IMR-90 (cell line): Measurements from ENCODE around the gene LTF. TPM values are rescaled to one million over a fixed set of nuclear protein-coding genes. Genes with fewer than 3 reads are reported as not detected.
A peak's percentile ranks its signal among the peaks of the same experiment; 100 is the strongest.

ENCODE experiments used
- ATAC-seq: fragments of 200-7000 bp; cut with Tn5 transposase; 2 replicates; pipeline ENCODE4 v1.9.1; 2020; ENCODE audit warnings: low read depth, mild to moderate bottlenecking, moderate library complexity
- BruUV-seq: library from RNA; stranded (reverse); fragments of 400-500 nt; replicated peaks from 2 replicates; lab custom pipeline; 2021; lab: Mats Ljungman, UMichigan
- CTCF ChIA-PET: fragments of 300-600 bp; formaldehyde crosslinking; extraction: SDS; loops from one replicate; lab custom pipeline; 2021; ENCODE audit warnings: antibody characterized with exemption; lab: Yijun Ruan, JAX
- POLR2A ChIA-PET: fragments of 300-600 bp; sonication (Branson Sonifier 250); formaldehyde crosslinking; loops from one replicate; lab custom pipeline; 2022; ENCODE audit warnings: antibody characterized with exemption; ENCODE audit not compliant: unreplicated experiment; lab: Charles Lee
- DNase-seq: peaks from one replicate; pipeline ENCODE4 v3.0.0; 2013
- H2AFZ ChIP-seq: replicated peaks from 2 replicates; pipeline ENCODE3; 2013; ENCODE audit warnings: low read length, mild to moderate bottlenecking; ENCODE audit not compliant: poor library complexity
- H2AK5ac ChIP-seq: 2 replicates; pipeline ENCODE4 v1.6.1; 2013; ENCODE audit warnings: low read depth, low read length, inconsistent platforms
- H2AK9ac ChIP-seq: replicated peaks from 2 replicates; pipeline ENCODE3; 2013; ENCODE audit warnings: mild to moderate bottlenecking, low read depth, low read length, moderate library complexity; ENCODE audit not compliant: poor library complexity
- H2BK120ac ChIP-seq: 2 replicates; pipeline ENCODE4 v1.6.1; 2013; ENCODE audit warnings: low read depth, low read length, inconsistent platforms
- H2BK15ac ChIP-seq: 3 replicates; pipeline ENCODE4 v1.6.1; 2013; ENCODE audit warnings: low read depth, low read length, inconsistent platforms
- H2BK20ac ChIP-seq: 2 replicates; pipeline ENCODE4 v1.6.1; 2013; ENCODE audit warnings: low read depth, mild to moderate bottlenecking, inconsistent platforms, low read length, moderate library complexity
- H2BK5ac ChIP-seq: 2 replicates; pipeline ENCODE4 v1.6.1; 2013; ENCODE audit warnings: mild to moderate bottlenecking, low read depth, low read length, inconsistent platforms; ENCODE audit not compliant: poor library complexity, severe bottlenecking
- H3K14ac ChIP-seq: replicated peaks from 2 replicates; pipeline ENCODE4 v1.6.1; 2013; ENCODE audit warnings: low read depth, low read length, inconsistent platforms
- H3K18ac ChIP-seq: 2 replicates; pipeline ENCODE4 v1.6.1; 2013; ENCODE audit warnings: low read depth, low read length, control low read depth
- H3K23ac ChIP-seq: 2 replicates; pipeline ENCODE4 v1.6.1; 2013; ENCODE audit warnings: low read depth, low read length, inconsistent platforms
- H3K27ac ChIP-seq: 2 replicates; pipeline ENCODE4 v1.5.1; 2013; ENCODE audit warnings: mild to moderate bottlenecking, control low read depth, low read length; ENCODE audit not compliant: insufficient read depth
- H3K27me3 ChIP-seq: 2 replicates; pipeline ENCODE4 v1.6.1; 2013; ENCODE audit warnings: low read length; ENCODE audit not compliant: control insufficient read depth, insufficient read depth
- H3K36me3 ChIP-seq: 2 replicates; pipeline ENCODE4 v1.6.1; 2013; ENCODE audit warnings: low read length, mixed read lengths; ENCODE audit not compliant: control insufficient read depth, insufficient read depth
- H3K4ac ChIP-seq: 2 replicates; pipeline ENCODE4 v1.6.1; 2013; ENCODE audit warnings: low read depth, low read length, inconsistent platforms
- H3K4me1 ChIP-seq: 2 replicates; pipeline ENCODE4 v1.6.1; 2013; ENCODE audit warnings: low read length, mixed read lengths; ENCODE audit not compliant: control insufficient read depth, insufficient read depth
- H3K4me2 ChIP-seq: 2 replicates; pipeline ENCODE4 v1.6.1; 2013; ENCODE audit warnings: low read depth, mild to moderate bottlenecking, control low read depth, low read length, moderate library complexity
- H3K4me3 ChIP-seq: 2 replicates; pipeline ENCODE4 v1.5.1; 2013; ENCODE audit warnings: low read depth, mild to moderate bottlenecking, control low read depth, low read length, moderate library complexity; ENCODE audit not compliant: insufficient read depth
- H3K56ac ChIP-seq: 2 replicates; pipeline ENCODE4 v1.6.1; 2013; ENCODE audit warnings: low read length, inconsistent platforms; ENCODE audit not compliant: insufficient read depth; ENCODE audit errors: extremely low read depth
- H3K79me1 ChIP-seq, 2 experiments: 2 replicates each; pipeline ENCODE4 v1.6.1; 2013; ENCODE audit warnings: low read length in 2 of 2, inconsistent platforms in 1 of 2, low read depth in 1 of 2
- H3K9ac ChIP-seq: 2 replicates; pipeline ENCODE4 v1.6.1; 2013; ENCODE audit warnings: low read depth, low read length, control low read depth
- H3K9me1 ChIP-seq: 2 replicates; pipeline ENCODE4 v1.6.1; 2013; ENCODE audit warnings: low read length, inconsistent platforms; ENCODE audit not compliant: insufficient read depth
- H3K9me3 ChIP-seq: 2 replicates; pipeline ENCODE4 v1.6.1; 2013; ENCODE audit warnings: low read length; ENCODE audit not compliant: control insufficient read depth, insufficient read depth
- H4K20me1 ChIP-seq: 2 replicates; pipeline ENCODE4 v1.6.1; 2013; ENCODE audit warnings: low read length, inconsistent platforms; ENCODE audit not compliant: insufficient read depth
- H4K5ac ChIP-seq: 2 replicates; pipeline ENCODE4 v1.6.1; 2013; ENCODE audit warnings: mild to moderate bottlenecking, low read depth, low read length, control low read depth
- H4K8ac ChIP-seq, 2 experiments: 2 replicates each; pipeline ENCODE4 v1.6.1; 2013; ENCODE audit warnings: low read depth in 2 of 2, low read length in 2 of 2, control low read depth in 1 of 2, inconsistent platforms in 1 of 2
- H4K91ac ChIP-seq: 2 replicates; pipeline ENCODE4 v1.6.1; 2013; ENCODE audit warnings: low read depth, low read length, inconsistent platforms; ENCODE audit not compliant: insufficient read depth
- RAD21 ChIP-seq: IDR thresholded peaks from 2 replicates; pipeline ENCODE4 v1.6.1; 2012; ENCODE audit warnings: low read length, improper control_type of control experiment
- whole genome bisulfite sequencing, 2 experiments: methylation state at CpG; one replicate each; pipeline versions ENCODE4 v1.1.5 to v1.1.7; 2013; ENCODE audit warnings: missing lambda C conversion rate in 2 of 2; ENCODE audit not compliant: insufficient read length in 1 of 2; ENCODE audit errors: extremely low coverage in 2 of 2; 5-methylcytosine and 5-hydroxymethylcytosine counted together
- dilution Hi-C: fragments of 300-500 bp; cut with HindIII; formaldehyde crosslinking; loops from one replicate; pipeline ENCODE4 v1.14.3; 2018; ENCODE audit warnings: low sequenced_read_pairs; ENCODE audit not compliant: unreplicated experiment
- in situ Hi-C: fragments of 300-500 bp; cut with MboI; formaldehyde crosslinking; loops from 3 replicates; pipeline ENCODE4 v1.14.3; 2019; ENCODE audit warnings: low sequenced_read_pairs, inconsistent platforms, mixed read lengths
- intact Hi-C: fragments of 100-400 bp; cut with micrococcal nuclease; formaldehyde crosslinking; loops from 2 replicates; pipeline ENCODE4 v1.10.0; 2022
- polyA plus RNA-seq, 3 experiments: library from polyadenylated mRNA; depleted of rRNA; stranded (reverse); fragments of >200 nt; gene quantifications; 2 replicates each; pipeline ENCODE4 v1.2.3, GENCODE V29; 2012; ENCODE audit warnings: low replicate concordance in 1 of 3
- total RNA-seq: library from RNA; depleted of rRNA; stranded (reverse); fragments of >200 nt; gene quantifications from 2 replicates; pipeline ENCODE4 v1.2.3, GENCODE V29; 2012
- TF ChIP-seq, protein P1 (sequence below): conservative IDR thresholded peaks from 2 replicates; pipeline ENCODE4 v1.5.1; 2012; ENCODE audit warnings: mild to moderate bottlenecking, low read depth, low read length, improper control_type of control experiment
- TF ChIP-seq, protein P2 (sequence below): fragments of 150-350 bp; IDR thresholded peaks from 2 replicates; pipeline ENCODE4 v1.6.1; 2017; ENCODE audit warnings: mild to moderate bottlenecking, antibody characterized with exemption, low read length, low read depth

Gene LTF
- total and polyA plus RNA-seq, 2 of the 4 experiments (the other 2 are of a cell fraction): not detected

DNA sequence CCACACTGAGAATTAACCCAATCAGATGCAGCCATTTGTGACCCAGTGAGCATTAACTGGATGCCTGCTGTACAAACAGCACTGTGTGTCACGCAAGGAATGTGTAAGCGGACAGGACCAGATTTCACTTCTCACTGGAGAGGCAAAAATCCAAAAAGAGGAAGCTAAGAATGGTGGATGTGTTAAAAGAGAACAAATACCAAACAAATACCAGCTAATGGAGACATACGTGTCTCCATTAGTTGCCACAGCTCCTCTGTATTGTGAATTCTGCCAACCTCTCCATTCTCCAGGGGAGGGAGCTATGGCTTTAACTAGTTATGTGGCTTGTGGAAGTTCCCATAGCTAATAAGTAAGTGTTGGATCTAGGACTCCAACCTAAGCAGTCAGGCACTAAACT is 2.6 kb downstream of the LTF start:
- H3K4me1 ChIP-seq: peaks cover 3% of the 10 kb centered on the region
- peak; percentile 19 for DNase-seq
- in situ Hi-C loops: no loop called here
- H3K4me3 ChIP-seq: no peak overlapping the region
- no peak overlapping the region for H2BK5ac ChIP-seq
- intact Hi-C loops: no loop called here
- peak; percentile 81 for ATAC-seq
- H3K4me2 ChIP-seq: no peak overlapping the region
- no peaks in the 10 kb centered on the region for H3K79me1 ChIP-seq
- TF ChIP-seq, protein P1, sequence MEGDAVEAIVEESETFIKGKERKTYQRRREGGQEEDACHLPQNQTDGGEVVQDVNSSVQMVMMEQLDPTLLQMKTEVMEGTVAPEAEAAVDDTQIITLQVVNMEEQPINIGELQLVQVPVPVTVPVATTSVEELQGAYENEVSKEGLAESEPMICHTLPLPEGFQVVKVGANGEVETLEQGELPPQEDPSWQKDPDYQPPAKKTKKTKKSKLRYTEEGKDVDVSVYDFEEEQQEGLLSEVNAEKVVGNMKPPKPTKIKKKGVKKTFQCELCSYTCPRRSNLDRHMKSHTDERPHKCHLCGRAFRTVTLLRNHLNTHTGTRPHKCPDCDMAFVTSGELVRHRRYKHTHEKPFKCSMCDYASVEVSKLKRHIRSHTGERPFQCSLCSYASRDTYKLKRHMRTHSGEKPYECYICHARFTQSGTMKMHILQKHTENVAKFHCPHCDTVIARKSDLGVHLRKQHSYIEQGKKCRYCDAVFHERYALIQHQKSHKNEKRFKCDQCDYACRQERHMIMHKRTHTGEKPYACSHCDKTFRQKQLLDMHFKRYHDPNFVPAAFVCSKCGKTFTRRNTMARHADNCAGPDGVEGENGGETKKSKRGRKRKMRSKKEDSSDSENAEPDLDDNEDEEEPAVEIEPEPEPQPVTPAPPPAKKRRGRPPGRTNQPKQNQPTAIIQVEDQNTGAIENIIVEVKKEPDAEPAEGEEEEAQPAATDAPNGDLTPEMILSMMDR: peak; percentile 39
- TF ChIP-seq, protein P2, sequence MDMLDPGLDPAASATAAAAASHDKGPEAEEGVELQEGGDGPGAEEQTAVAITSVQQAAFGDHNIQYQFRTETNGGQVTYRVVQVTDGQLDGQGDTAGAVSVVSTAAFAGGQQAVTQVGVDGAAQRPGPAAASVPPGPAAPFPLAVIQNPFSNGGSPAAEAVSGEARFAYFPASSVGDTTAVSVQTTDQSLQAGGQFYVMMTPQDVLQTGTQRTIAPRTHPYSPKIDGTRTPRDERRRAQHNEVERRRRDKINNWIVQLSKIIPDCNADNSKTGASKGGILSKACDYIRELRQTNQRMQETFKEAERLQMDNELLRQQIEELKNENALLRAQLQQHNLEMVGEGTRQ: no peak
- TF ChIP-seq RAD21: peak; percentile 22; the same call in 1 of the 2 replicates
- H2AFZ ChIP-seq: no peak overlapping the region
- H4K5ac ChIP-seq: no peak overlapping the region
- no peak overlapping the region for H3K56ac ChIP-seq
- no peak overlapping the region for H3K4ac ChIP-seq
- peaks cover 52% of the 10 kb centered on the region for H3K27me3 ChIP-seq
- WGBS, 2 experiments: no CpG with 5 or more reads among the region's 3 CpGs
- no peak overlapping the region for H4K91ac ChIP-seq
- no peak overlapping the region for H2AK9ac ChIP-seq
- no peak overlapping the region for H3K27ac ChIP-seq
- H3K9me3 ChIP-seq: 0 out of 2 replicates have a peak, but pooled peaks cover 2% of the 10 kb centered on the region
- no peak overlapping the region for H2BK120ac ChIP-seq
- H2AK5ac ChIP-seq: no peak overlapping the region
- H2BK20ac ChIP-seq: no peak overlapping the region
- H3K36me3 ChIP-seq: no peaks in the 10 kb centered on the region
- no peak overlapping the region for H3K18ac ChIP-seq
- no TSS peak for BruUV-seq
- ChIA-PET POLR2A (no interaction called here), CTCF (interaction anchor here (0.6 to 1.8 kb wide), 2 partner anchors 12 to 200 kb away, joined by 3 to 7 read pairs; no protein-coding TSS in a partner anchor)
- no peaks in the 10 kb centered on the region; the same call in 1 of the 2 replicates for H4K20me1 ChIP-seq
- no peak overlapping the region for H3K23ac ChIP-seq
- H3K9ac ChIP-seq: no peak overlapping the region
- H2BK15ac ChIP-seq: no peak overlapping the region
- no peak overlapping the region for H4K8ac ChIP-seq
- no peak overlapping the region for H3K14ac ChIP-seq
- no peaks in the 10 kb centered on the region; the same call in 1 of the 2 replicates for H3K9me1 ChIP-seq
- dilution Hi-C loops: no loop called here
